ENCODE measurements around the gene FEZ2. TPM values are rescaled to one million over a fixed set of nuclear protein-coding genes. Genes with fewer than 3 reads are reported as not detected.

Gene FEZ2
- 63.1 and 75.1 TPM in 2 replicates for total RNA-seq

GRCh38 chr2:36597532-36598377, at the start of gene FEZ2:
Gene FEZ2, minus strand, starts transcription at chr2:36598168. Its CDS starts 26 bp downstream, at chr2:36598142.

Other genes starting within 250 kb of the FEZ2 start
- 177 and 288 TPM in 2 replicates for gene CRIM1, start 242.4 kb downstream of the FEZ2 start, total RNA-seq
- 0.37 and 1.5 TPM in 2 replicates for gene VIT, start 98.5 kb upstream of the FEZ2 start, total RNA-seq

Data from uterine smooth muscle cell (primary cell).